Activated naive CD8-positive, alpha-beta T cell treated with anti-CD3 and anti-CD28 coated beads, Interleukin-2, amount 50 U/mL, for 24 hours (primary cell): Measurements from ENCODE around the gene POGK.
"Not testable (repeated sequence)": the region's sequence is repeated elsewhere in the genome, so short reads cannot be mapped to it uniquely, and the experiment has no call there.

Experiments used
- ATAC-seq: fragments of 150-1000 bp; cut with Tn5 transposase; one replicate; pipeline ENCODE4 v1.10.0; 2021
- DNase-seq: peaks from one replicate; pipeline ENCODE4 v3.0.0; 2021
- H3K27ac Mint-ChIP-seq: one replicate; pipeline ENCODE4 v1.8.0; 2021; ENCODE audit warnings: mild to moderate bottlenecking, mixed read lengths
- H3K27me3 Mint-ChIP-seq: one replicate; pipeline ENCODE4 v1.8.0; 2021; ENCODE audit warnings: mixed read lengths
- H3K36me3 Mint-ChIP-seq: one replicate; pipeline ENCODE4 v1.8.0; 2021; ENCODE audit warnings: low read depth, mixed read lengths
- H3K4me1 Mint-ChIP-seq: one replicate; pipeline ENCODE4 v1.8.0; 2021; ENCODE audit warnings: mixed read lengths
- H3K4me3 Mint-ChIP-seq: one replicate; pipeline ENCODE4 v1.8.0; 2021; ENCODE audit warnings: mild to moderate bottlenecking, moderate library complexity, mixed read lengths
- H3K9me3 Mint-ChIP-seq: one replicate; pipeline ENCODE4 v1.8.0; 2021; ENCODE audit warnings: mixed read lengths

The POGK gene

GRCh38 chr1:166838766-166839599 lies at the start of gene POGK:
TSS of gene POGK (plus strand) at chr1:166839475. CDS start at chr1:166840957, 1,482 bp downstream.
- DNase-seq (peak; percentile 85), ATAC-seq (peak; percentile 99)
- peaks cover 30% of the 10 kb centered on the region for H3K4me1 Mint-ChIP-seq
- peaks cover 31% of the 10 kb centered on the region for H3K36me3 Mint-ChIP-seq
- H3K27ac Mint-ChIP-seq, result peak within 1 kb of the TSS; percentile 98
- H3K4me3 Mint-ChIP-seq, result peak within 1 kb of the TSS; percentile 93
- H3K27me3 Mint-ChIP-seq, result no peaks in the 10 kb centered on the region
- peaks cover 4% of the 10 kb centered on the region for H3K9me3 Mint-ChIP-seq

- H3K27me3 Mint-ChIP-seq, result peaks cover 20% of the 10 kb centered on the region
- H3K4me1 Mint-ChIP-seq, result no peaks in the 10 kb centered on the region
- no peak overlapping the region for H3K4me3 Mint-ChIP-seq
- ATAC-seq, result no peak
- H3K9me3 Mint-ChIP-seq, result peaks cover 4% of the 10 kb centered on the region
- no peak for DNase-seq
- H3K36me3 Mint-ChIP-seq, result no peaks in the 10 kb centered on the region
- no peak overlapping the region for H3K27ac Mint-ChIP-seq
Observed at GRCh38 chr1:166796620-166797236, 42.5 kb upstream of the POGK start.

GRCh38 chr1:166808952-166809351 lies 30.3 kb upstream of the POGK start:
- Mint-ChIP-seq H3K4me3 (no peak overlapping the region), H3K4me1 (no peaks in the 10 kb centered on the region), H3K27ac (no peak overlapping the region), H3K9me3 (no peaks in the 10 kb centered on the region), H3K27me3 (peaks cover 12% of the 10 kb centered on the region), H3K36me3 (no peaks in the 10 kb centered on the region)
- ATAC-seq (no peak), DNase-seq (no peak)

- Mint-ChIP-seq H3K27ac (no peak overlapping the region), H3K36me3 (no peaks in the 10 kb centered on the region), H3K27me3 (peaks cover 19% of the 10 kb centered on the region), H3K4me3 (no peak overlapping the region), H3K9me3 (no peaks in the 10 kb centered on the region), H3K4me1 (no peaks in the 10 kb centered on the region)
- DNase-seq (no peak), ATAC-seq (no peak)
Observed at GRCh38 chr1:166811691-166812090, 27.6 kb upstream of the POGK start.

- no peak overlapping the region for H3K27ac Mint-ChIP-seq
- H3K4me1 Mint-ChIP-seq, result no peaks in the 10 kb centered on the region
Observed at GRCh38 chr1:166813508-166814223, 25.6 kb upstream of the POGK start.

GRCh38 chr1:166814611-166815010 lies 24.7 kb upstream of the POGK start:
- no peak overlapping the region for H3K4me3 Mint-ChIP-seq
- no peaks in the 10 kb centered on the region for H3K4me1 Mint-ChIP-seq

More at GRCh38 chr1:166813508-166814223, 25.6 kb upstream of the POGK start:
- ATAC-seq, result no peak
- H3K9me3 Mint-ChIP-seq, result peaks cover 3% of the 10 kb centered on the region
- no peak for DNase-seq
- no peak overlapping the region for H3K4me3 Mint-ChIP-seq
- H3K36me3 Mint-ChIP-seq, result no peaks in the 10 kb centered on the region
- H3K27me3 Mint-ChIP-seq, result peaks cover 19% of the 10 kb centered on the region

GRCh38 chr1:166819974-166820373 lies 19.3 kb upstream of the POGK start:
- ATAC-seq (no peak), DNase-seq (no peak)
- H3K36me3 Mint-ChIP-seq, result no peaks in the 10 kb centered on the region
- no peaks in the 10 kb centered on the region for H3K4me1 Mint-ChIP-seq
- peaks cover 16% of the 10 kb centered on the region for H3K9me3 Mint-ChIP-seq
- no peak overlapping the region for H3K4me3 Mint-ChIP-seq
- no peak overlapping the region for H3K27ac Mint-ChIP-seq
- peaks cover 8% of the 10 kb centered on the region for H3K27me3 Mint-ChIP-seq

More at GRCh38 chr1:166814611-166815010, 24.7 kb upstream of the POGK start:
- no peak for ATAC-seq
- peaks cover 19% of the 10 kb centered on the region for H3K27me3 Mint-ChIP-seq
- no peak for DNase-seq
- peaks cover 10% of the 10 kb centered on the region for H3K9me3 Mint-ChIP-seq
- H3K27ac Mint-ChIP-seq, result no peak overlapping the region
- H3K36me3 Mint-ChIP-seq, result no peaks in the 10 kb centered on the region

- no peak overlapping the region for H3K27ac Mint-ChIP-seq
- H3K27me3 Mint-ChIP-seq, result peaks cover 6% of the 10 kb centered on the region
- no peaks in the 10 kb centered on the region for H3K36me3 Mint-ChIP-seq
- DNase-seq, result no peak
- no peak for ATAC-seq
- H3K4me3 Mint-ChIP-seq, result no peak overlapping the region
- peaks cover 16% of the 10 kb centered on the region for H3K9me3 Mint-ChIP-seq
- H3K4me1 Mint-ChIP-seq, result no peaks in the 10 kb centered on the region
Observed at GRCh38 chr1:166822385-166822784, 16.9 kb upstream of the POGK start.

GRCh38 chr1:166827426-166827825 lies 11.8 kb upstream of the POGK start:
- H3K27me3 Mint-ChIP-seq, result peaks cover 13% of the 10 kb centered on the region
- ATAC-seq, result no peak
- no peak overlapping the region for H3K27ac Mint-ChIP-seq
- peaks cover 23% of the 10 kb centered on the region for H3K9me3 Mint-ChIP-seq
- H3K4me3 Mint-ChIP-seq, result no peak overlapping the region
- no peaks in the 10 kb centered on the region for H3K4me1 Mint-ChIP-seq
- peaks cover 2% of the 10 kb centered on the region for H3K36me3 Mint-ChIP-seq
- DNase-seq, result no peak

GRCh38 chr1:166829762-166830161 lies 9.5 kb upstream of the POGK start:
- Mint-ChIP-seq H3K9me3 (peaks cover 23% of the 10 kb centered on the region), H3K27me3 (peaks cover 12% of the 10 kb centered on the region)
- not testable (repeated sequence) for H3K27ac Mint-ChIP-seq, H3K4me3 Mint-ChIP-seq, H3K36me3 Mint-ChIP-seq, DNase-seq, H3K4me1 Mint-ChIP-seq, ATAC-seq

- peaks cover 2% of the 10 kb centered on the region for H3K27me3 Mint-ChIP-seq
- no peak overlapping the region for H3K27ac Mint-ChIP-seq
- no peak for DNase-seq
- ATAC-seq, result no peak
- peaks cover 22% of the 10 kb centered on the region for H3K4me1 Mint-ChIP-seq
- H3K36me3 Mint-ChIP-seq, result peaks cover 15% of the 10 kb centered on the region
- H3K4me3 Mint-ChIP-seq, result no peak overlapping the region
- H3K9me3 Mint-ChIP-seq, result peaks cover 4% of the 10 kb centered on the region
Observed at GRCh38 chr1:166836733-166837132, 2.5 kb upstream of the POGK start.

- DNase-seq, result peak; percentile 63
- Mint-ChIP-seq H3K4me1 (peaks cover 37% of the 10 kb centered on the region), H3K9me3 (peaks cover 4% of the 10 kb centered on the region)
Observed at GRCh38 chr1:166839600-166840308, 479 bp downstream of the POGK start.

GRCh38 chr1:166840309-166841274 lies 1.3 kb downstream of the POGK start:
- no peak for DNase-seq
- Mint-ChIP-seq H3K36me3 (peaks cover 42% of the 10 kb centered on the region), H3K27me3 (no peaks in the 10 kb centered on the region), H3K4me1 (peaks cover 39% of the 10 kb centered on the region), H3K4me3 (peak overlapping the region; percentile 85), H3K27ac (peak overlapping the region; percentile 80), H3K9me3 (peaks cover 4% of the 10 kb centered on the region)
- no peak for ATAC-seq

More at GRCh38 chr1:166839600-166840308, 479 bp downstream of the POGK start:
- H3K27ac Mint-ChIP-seq, result peak overlapping the region; percentile 80
- H3K36me3 Mint-ChIP-seq, result peaks cover 39% of the 10 kb centered on the region
- H3K27me3 Mint-ChIP-seq, result no peaks in the 10 kb centered on the region
- H3K4me3 Mint-ChIP-seq, result peak overlapping the region; percentile 93
- peak; percentile 13 for ATAC-seq
